GM21390 (cell line): ENCODE data around the gene AGA.

Source experiments
- ATAC-seq: cut with Tn5 transposase; IDR thresholded peaks from one replicate; pipeline ENCODE4 v1.9.1; 2021; ENCODE audit not compliant: unreplicated experiment

The AGA gene

DNA sequence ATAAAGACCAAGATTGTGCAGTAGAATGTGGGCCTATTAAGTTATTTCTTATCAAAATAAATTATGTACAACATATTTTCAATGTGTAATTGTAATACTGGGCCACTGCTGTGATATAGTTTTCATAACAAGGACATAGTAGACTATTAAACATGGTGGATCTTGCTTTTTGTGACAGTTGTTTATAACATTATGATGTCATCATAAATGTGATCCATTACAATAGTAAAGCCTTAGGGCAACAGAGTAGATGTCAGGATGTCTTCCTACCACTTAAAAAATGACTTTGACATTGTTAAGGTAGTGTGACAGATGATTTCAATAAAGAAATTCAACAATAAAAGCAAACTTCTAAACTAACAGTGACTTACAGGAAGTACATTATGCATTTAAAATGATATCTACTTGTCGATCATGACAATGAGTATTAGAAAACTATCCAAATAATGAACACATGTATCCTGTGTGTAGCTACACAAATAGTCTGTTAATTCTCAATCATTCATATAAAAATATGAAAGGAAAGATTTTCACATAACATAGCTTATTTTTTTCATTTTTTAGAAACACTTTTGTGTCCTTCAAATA lies 5.3 kb upstream of the AGA start:
- no peak for ATAC-seq

- no peak for ATAC-seq
Observed at GRCh38 chr4:177446586-177446985, 4.3 kb upstream of the AGA start.

DNA sequence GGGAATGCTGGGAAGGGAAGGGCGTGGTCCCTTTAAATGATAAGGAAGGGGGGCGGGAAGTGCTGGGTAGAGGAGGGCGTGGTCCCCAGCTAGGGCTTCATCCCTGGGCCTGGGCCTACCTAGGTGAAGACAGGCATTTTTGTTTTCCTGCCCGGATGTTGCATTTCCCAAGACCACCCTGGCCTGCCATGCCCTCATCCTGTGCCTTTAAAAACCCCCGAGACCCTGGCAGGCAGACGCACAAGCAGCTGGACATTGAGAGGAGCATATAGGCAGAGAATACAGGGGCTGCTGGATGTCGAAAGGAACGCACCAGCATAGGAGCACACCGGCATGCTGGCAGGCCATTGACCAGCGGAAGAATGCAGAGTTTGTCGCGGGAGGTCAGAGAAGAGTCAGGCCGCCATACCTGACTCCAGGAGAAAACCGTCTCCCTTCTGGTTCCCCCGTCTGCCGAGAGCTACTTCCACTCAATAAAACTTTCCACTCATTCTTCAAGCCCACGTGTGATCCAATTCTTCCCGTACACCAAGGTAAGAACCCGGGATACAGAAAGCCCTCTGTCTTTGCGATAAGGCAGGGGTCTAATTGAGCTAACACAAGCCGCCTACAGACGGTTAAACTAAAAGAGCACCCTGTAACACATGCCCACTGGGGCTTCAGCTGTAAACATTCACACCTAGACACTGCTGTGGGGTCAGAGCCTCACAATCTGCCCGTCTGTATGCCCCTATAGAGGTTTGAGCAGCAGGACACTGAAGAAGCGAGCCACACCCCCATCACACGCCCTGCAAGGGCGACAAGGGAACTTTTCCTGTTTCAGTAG lies 2.9 kb upstream of the AGA start:
- ATAC-seq: no peak

DNA sequence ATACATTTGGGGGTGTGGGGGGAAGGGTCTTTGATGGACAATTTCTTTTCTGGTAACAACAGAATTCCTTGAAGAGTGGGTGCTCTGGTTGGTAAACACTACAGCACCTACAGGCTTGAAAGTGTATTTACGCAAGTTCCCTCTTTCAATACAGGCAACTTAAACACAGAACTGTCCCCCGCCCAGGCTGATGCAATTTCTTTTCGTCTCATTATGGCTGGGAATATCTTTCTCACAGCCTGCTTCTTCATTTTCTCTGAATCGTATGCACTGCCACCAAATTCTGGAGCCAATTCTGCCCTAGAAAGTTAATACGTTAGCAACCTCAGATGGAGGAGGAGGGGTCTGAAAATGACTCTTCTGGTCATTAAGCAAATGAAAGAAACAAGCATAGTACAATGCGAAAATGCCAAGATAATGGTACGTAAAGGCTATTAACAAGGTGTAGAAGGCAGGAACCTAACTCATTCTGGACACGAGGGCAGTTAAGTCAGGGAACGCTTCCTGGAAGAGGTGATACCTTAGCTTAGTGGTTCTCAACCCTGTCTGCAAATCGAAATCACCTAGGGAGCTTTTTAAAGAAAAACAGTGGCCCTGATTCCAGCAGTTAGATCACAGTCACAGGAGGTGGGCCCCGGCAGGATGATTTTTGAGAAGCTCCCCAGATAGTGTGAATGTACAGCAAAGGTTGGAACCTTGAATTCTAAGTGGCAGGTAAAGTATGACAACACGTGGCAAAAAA lies 1.0 kb downstream of the AGA start:
- peak; percentile 32 for ATAC-seq

GRCh38 chr4:177436456-177436855 lies 5.8 kb downstream of the AGA start:
- ATAC-seq: no peak

DNA sequence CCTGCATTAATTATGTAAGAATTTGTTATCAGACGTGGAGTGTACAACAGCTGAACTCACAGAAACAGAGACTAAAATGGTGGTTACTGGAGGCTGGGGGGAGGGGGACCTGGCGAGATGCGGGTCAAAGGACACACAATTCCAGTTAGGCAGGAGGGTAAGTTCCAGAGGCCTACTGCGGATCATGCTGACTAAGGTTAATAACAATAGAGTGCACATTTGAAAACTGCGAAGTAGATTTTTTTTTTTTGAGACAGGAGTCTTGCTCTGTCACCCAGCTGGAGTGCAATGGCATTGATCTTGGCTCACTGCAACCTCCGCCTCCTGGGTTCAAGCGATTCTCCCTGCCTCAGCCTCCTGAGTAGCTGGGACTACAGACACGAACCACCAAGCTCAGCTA lies 7.6 kb downstream of the AGA start:
- no peak for ATAC-seq

- ATAC-seq: no peak
Observed at GRCh38 chr4:177427192-177427591, 15.0 kb downstream of the AGA start.

DNA sequence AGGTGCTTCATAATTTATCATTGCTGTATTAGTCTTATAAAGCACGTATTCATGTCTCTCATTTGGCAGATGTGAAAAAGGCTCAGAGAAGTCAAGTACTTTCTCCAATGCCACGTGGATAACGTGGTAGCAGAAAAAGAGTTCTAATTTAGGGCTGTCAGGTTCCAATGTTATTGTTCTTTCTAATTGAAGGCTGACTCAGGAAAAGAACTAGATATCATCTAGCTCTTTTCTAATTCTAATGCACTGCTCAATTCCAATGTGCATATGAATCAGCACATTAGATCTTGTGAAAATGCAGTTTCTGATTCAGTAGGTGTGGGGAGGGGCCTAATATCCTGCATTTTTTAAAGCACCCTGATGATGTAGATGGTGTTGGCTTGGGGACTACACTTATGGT lies 22.8 kb downstream of the AGA start:
- no peak for ATAC-seq

GRCh38 chr4:177413656-177414055 lies 28.6 kb downstream of the AGA start:
- ATAC-seq: no peak

DNA sequence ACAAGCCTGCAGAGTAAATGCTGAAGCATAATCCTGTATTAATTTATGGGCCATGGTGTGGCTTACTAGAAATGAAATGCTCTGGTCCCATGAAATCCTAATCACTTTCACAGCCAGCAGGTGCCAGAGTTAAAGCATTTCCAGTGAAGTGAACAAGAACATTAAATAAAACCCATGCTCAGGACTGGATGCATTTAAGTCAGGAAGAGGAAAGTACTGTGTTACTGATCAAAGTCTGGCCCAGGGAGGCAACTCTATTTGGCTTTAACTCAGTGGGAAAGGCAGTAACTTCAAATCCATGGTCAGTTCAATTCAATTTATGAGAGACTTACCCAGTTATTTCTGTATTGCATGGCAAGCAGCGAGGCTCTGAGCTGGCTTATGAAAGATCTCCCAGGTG lies 29.2 kb downstream of the AGA start:
- no peak for ATAC-seq

DNA sequence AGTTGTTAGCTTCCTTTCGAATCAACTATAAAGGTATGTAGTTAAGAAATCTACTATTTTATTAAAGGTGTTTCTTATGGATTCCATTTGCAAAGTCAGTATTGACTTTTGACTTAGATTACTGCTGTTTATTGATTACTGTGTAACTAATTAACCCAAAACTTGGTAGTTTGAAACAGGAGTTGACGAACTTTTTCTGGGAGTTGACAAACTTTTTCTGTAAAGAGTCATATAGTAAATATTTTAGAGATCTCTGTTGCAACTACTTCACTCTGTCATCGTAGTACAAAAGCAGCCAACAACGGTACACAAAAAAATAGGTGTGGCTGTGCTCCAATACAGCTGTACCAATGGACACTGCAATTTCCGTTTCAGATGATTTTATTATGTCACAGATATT lies 30.2 kb downstream of the AGA start:
- ATAC-seq: no peak

DNA sequence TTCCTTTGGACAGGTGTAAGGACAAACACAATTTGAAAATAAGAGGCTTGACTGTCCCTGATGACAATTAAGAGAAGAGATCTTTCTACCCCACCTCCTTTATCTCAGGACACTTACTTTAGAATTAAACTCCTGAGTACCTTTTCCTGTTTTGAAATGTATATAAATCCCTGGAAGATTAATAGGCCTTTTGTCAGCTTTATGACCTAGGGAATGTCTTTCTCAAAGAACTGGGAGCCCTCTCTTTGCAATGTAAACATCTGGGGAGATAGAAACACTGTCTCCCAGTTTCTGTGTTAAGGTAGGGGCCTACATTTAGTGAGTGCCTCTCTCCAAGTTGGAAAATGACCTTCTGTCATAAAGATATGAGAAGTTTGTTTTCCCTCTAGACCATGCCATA lies 31.7 kb downstream of the AGA start:
- ATAC-seq: no peak

GRCh38 chr4:177408023-177408422 lies 34.2 kb downstream of the AGA start:
- ATAC-seq: no peak

DNA sequence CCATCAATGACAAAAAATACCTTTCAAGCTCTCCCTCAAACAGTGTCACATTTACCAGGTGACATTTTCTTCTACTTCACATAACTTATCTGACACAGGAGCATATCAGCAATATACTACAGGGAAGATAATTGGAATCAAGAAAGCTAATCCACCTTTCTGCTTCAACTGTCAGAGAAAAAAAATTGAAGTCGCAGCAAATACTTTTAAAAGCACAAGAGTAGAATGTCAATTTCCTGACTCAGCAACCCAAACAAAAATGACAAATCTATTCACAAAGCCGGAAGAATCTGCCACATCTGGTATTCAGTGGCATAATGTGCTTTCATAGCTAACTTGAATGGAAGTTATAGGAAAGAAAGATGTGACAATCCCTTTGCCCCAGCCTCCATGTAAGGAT lies 36.7 kb downstream of the AGA start:
- ATAC-seq: no peak

DNA sequence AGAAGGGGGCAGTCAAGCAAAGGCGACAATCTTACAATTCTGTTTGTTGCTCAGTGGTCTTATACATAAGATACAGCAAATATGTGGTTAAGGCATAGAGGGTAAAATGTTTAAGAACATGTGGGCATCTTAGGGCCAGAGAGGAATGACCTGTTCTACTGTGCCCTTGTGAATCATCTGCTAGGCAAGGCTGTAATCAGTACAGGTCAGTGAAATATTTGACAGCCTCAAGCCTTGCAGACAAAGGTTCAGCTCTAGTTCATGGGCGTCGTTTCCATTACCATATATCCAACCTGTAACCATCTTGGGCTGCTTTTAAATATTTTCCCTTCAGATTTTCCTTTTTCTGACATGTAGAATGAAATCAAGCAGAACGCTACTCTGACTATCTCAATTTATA lies 37.3 kb downstream of the AGA start:
- no peak for ATAC-seq

GRCh38 chr4:177404342-177404741 lies 37.9 kb downstream of the AGA start:
- no peak for ATAC-seq

DNA sequence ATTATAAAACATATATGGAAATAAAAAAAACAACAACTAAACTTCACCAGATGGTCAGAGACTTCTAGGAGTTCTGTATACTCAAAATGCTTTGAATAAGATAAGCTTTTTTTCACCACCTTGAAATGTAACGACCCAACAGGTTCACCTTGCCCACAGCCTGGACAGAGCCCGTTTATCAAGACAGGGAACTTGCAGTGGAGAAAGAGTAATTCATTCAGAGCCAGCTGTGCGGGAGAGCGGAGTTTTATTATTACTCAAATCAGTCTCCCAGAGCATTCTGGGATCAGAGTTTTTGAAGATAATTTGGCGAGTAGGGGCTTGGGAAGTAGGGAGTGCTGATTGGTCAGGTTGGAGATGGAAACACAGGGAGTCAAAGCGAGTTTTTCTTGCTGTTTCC lies 38.5 kb downstream of the AGA start:
- ATAC-seq: no peak

GRCh38 chr4:177401658-177402273 lies 40.5 kb downstream of the AGA start:
- ATAC-seq: no peak

DNA sequence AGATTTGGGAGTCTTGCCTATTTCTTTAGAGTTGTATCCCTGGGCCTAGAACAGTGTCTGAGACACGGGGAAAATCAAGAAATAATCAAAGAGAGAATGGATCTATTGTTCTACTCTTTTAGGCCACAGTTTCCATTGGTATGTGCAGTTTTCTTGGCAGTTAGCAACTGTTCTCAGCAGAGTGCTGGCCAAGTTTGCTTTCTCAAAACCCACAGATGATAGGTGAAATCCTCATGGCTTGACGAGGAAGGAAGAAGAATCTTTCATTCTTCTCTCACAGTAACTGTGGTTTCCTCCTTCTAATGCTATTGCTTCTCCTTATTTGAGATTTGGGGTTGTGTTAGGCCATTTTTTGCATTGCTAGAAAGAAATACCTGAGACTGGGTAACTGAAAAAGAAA lies 42.2 kb downstream of the AGA start:
- ATAC-seq: no peak

- no peak for ATAC-seq
Observed at GRCh38 chr4:177396352-177396751, 45.9 kb downstream of the AGA start.

- ATAC-seq: peak; percentile 60
Observed at GRCh38 chr4:177393236-177393635, 49.0 kb downstream of the AGA start.

- ATAC-seq: no peak
Observed at GRCh38 chr4:177391953-177392352, 50.3 kb downstream of the AGA start.
